ENCODE data around the gene HECTD4.

DNA sequence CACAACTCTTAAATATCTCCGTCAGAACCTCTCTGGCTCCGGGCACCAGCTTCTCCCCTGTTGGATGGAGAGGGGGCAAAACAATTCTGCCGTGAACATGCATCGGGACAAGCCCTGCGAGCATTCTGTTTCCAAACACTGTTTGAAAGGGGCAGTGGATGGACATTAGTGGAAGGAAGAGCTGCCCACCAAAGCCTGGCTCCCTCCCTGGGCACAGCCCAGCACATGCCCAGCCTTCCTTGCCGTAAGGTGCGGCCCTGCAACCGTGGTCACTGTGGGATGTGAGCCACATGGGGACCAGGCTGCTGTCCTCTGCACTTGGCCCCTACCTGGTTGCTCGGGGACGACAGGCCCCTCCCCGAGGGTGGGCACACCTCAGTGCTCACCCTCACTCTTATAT, 202.9 kb downstream of the HECTD4 start:
- TF ChIP-seq, protein P1, sequence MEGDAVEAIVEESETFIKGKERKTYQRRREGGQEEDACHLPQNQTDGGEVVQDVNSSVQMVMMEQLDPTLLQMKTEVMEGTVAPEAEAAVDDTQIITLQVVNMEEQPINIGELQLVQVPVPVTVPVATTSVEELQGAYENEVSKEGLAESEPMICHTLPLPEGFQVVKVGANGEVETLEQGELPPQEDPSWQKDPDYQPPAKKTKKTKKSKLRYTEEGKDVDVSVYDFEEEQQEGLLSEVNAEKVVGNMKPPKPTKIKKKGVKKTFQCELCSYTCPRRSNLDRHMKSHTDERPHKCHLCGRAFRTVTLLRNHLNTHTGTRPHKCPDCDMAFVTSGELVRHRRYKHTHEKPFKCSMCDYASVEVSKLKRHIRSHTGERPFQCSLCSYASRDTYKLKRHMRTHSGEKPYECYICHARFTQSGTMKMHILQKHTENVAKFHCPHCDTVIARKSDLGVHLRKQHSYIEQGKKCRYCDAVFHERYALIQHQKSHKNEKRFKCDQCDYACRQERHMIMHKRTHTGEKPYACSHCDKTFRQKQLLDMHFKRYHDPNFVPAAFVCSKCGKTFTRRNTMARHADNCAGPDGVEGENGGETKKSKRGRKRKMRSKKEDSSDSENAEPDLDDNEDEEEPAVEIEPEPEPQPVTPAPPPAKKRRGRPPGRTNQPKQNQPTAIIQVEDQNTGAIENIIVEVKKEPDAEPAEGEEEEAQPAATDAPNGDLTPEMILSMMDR (IDR thresholded peaks at IDR 0.05), result no peak
- TF ChIP-seq POLR2AphosphoS5 (IDR thresholded peaks at IDR 0.05; ENCODE audit: low read depth, low read length) (no peak), TCF7L2 (IDR thresholded peaks at IDR 0.05; ENCODE audit: low read depth, low read length) (no peak), SIN3A (IDR thresholded peaks at IDR 0.05; ENCODE audit: borderline replicate concordance, insufficient read depth, low read depth, low read length) (no peak)

All from Panc1 (cell line).